MV-4-11 (cell line): Measurements from ENCODE around the gene SLC39A10.
"Not testable (repeated sequence)": the region's sequence is repeated elsewhere in the genome, so short reads cannot be mapped to it uniquely, and the experiment has no call there.

Experiments used
- DNase-seq: peaks from one replicate; lab custom pipeline; 2025; lab: John Stamatoyannopoulos, UW

The SLC39A10 gene

DNA sequence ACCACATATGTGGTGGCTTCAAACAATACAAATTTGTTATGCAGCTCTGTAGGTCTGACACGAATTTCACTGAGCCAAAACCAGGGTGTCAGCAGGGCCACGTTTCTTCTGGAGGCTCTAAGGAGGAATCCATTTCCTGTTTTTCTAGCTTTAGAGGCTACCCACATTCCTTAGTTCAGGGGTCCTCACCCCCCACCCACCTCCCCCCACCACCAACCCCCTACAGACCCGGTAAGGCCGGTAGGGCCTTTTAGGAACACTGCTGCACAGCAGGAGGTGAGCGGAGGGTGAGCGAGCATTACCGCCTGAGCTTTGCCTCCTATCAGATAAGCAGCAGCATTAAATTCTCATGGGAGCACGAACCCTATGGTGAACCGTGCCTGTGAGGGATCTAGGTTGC, 10.6 kb upstream of the SLC39A10 start:
- no peak for DNase-seq

- DNase-seq, result peak; percentile 81
Observed at GRCh38 chr2:195647302-195647701, 9.7 kb upstream of the SLC39A10 start.

DNA sequence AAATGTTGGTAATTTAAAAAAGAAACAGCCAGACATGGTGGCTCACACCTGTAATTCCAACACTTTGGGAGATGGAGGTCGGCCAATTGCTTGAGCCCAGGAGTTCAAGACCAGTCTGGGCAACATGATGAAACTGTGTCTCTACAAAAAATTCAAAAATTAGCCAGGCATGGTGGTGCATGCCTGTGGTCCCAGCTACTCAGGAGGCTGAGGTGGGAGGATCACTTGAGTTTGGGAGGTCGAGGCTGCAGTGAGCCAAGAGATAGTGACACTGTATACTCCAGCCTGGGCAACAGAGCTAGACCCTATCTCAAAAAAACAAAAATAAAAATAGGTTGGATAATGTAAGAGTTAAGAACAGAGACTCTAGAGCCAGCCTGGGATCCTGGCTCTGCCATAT, 8.7 kb upstream of the SLC39A10 start:
- not testable (repeated sequence) for DNase-seq

DNA sequence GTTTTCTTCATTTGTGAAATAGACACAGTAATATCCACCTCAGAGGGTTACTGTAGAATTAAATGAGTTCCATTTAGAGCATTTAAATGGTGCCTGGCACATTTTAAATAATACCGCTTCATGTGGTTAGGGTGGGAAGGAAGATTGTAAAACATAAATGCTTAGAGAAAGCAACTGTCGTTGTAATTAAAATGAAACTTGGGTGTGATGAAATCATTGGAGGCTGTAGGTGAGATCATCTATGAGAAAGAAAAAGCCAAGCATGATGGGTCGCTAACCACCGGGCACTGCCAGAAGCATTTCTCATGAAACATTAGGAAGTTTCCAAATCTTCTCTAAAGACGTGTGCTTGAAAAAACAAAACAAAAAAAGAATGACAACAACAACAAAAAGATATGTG, 8.2 kb upstream of the SLC39A10 start:
- peak; percentile 83 for DNase-seq

GRCh38 chr2:195649629-195650190, 7.3 kb upstream of the SLC39A10 start:
- peak; percentile 37 for DNase-seq

DNA sequence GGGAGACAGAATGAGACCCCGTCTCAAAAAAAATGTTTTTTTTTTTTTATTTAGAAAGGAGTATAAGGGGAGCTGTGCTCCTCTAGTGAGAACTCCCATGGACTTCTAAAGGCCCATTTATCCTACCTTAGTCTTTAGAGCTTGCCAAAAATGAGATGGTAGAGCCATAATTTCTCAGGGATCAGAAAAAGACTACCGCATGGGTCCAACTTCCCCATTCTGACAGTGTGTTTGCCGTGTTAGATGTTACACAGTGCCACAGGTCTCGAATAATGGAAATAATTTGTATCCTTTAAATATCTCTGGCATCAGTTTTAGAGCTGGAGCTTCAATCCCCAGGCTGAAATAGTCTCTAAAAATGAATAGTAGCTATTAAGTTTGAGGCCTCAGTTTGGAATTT, 6.0 kb upstream of the SLC39A10 start:
- peak; percentile 57 for DNase-seq

- no peak for DNase-seq
Observed at GRCh38 chr2:195652911-195653310, 4.1 kb upstream of the SLC39A10 start.

- peak; percentile 65 for DNase-seq
Observed at GRCh38 chr2:195656161-195656858, 716 bp upstream of the SLC39A10 start.

DNA sequence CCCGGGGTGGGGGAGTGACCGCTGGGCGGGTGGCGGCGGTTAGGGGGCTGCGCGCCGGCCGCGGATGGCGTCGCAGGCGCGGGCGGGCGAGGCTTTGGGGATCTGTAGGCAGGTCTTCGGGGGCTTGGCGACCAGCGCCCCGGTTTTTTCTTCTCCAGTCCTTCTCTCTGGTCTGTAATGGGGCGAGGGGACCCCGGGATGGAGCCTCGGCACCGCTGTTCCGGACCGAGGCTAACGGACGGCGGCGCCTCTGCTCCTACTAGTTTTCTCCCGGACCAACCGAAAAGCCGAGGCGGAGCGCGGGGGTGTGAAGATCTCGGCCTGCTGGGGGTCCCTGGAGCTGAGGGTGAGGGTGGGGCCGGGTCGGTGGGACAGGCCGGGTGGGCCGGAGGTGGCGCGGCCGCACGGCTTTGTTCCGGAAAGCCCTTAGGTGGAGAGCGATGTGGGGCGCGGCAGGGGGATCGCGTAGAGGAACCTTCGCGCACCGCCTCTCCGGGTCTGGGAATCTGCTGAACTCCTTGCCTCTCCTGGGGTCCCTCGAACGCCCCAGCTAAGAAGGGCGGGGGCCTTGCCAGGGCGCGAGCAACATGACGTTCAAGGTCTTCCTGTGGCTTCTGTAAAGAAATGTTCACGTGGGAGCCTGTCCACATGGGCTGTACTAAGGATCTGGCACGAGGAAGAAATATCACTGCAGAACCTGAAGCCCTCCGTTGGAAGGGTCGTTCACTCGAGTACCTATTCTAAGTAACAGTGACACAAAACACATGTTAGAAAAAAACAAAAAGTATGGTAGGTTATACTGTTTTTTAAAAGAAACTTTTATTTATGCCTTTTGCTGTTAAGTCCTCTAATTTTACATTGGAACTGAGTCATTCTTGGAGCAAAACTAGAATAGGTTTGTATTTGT, 861 bp downstream of the SLC39A10 start:
- peak; percentile 68 for DNase-seq

DNA sequence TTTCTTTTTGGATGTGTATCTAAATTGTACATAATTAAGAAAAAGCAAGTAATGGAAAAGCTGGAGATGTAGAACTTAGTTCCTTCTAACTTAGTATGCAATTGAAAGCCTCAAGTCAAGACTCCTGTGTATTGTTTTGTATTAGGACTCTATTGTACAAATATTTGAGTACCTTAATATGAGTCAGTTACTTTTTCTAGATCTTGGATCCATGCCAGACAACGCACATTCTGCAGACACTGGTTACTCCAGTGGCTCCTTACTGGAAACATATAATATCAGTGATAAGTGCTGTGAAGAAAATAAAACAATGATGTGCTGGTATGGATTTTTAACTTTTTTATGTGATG, 1.5 kb downstream of the SLC39A10 start:
- DNase-seq, result peak; percentile 35

DNA sequence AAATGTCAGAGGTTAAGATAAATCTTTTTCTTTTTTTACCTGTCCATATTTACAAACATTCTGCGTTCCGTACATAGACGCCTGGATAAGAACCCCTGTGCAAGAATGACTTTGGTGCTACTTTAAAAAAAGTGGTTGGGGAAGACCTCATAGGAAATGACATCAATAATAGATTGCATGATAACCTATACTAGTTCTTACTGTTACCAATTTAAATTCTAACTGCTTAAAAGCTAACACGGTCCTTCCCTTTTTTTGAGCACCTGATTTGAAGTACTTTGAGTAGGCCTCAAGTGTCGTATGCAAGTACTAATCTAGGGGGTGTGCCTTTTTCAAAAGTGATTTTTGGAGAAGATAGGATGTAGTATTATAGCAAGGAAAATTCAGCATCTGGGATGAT, 2.1 kb downstream of the SLC39A10 start:
- DNase-seq, result peak; percentile 46

- DNase-seq, result peak; percentile 61
Observed at GRCh38 chr2:195659982-195660890, 3.2 kb downstream of the SLC39A10 start.

DNA sequence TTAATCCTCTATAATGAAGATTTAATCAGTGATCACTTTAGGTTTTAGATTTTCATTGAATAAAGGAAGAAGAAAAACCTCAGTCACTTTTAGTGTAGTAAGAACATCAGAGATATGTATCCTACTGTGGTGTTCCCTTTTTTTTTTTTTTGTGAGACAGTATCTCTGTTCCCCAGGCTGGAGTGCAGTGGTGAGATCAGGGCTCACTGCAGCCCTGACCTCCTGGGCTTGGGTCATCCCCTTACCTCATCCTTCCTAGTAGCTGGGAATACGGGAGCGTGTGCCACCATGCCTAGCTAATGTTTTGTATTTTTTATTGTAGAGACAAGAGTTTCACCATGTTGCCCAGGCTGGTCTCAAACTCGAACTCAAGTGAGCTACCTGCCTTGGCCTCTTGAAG, 5.1 kb downstream of the SLC39A10 start:
- peak; percentile 39 for DNase-seq

DNA sequence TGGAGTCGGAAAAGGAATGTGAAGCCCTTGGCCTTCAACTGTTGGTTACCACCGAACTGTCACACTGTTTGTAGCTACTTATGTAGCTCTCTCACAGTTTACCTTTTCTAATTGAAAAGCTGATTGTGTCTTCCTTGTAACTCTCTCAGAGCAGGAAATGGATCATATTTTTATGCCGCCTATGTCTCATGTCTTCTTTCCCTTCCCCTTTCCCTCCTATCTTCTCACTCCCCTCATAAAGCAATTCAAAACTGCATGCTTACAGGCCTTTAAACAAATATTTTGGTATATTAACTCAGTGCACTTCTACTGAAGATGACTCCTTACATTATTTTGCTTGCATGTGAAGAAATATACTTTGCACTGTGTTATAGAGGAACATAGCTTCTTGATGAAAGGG, 6.0 kb downstream of the SLC39A10 start:
- DNase-seq, result peak; percentile 57

DNA sequence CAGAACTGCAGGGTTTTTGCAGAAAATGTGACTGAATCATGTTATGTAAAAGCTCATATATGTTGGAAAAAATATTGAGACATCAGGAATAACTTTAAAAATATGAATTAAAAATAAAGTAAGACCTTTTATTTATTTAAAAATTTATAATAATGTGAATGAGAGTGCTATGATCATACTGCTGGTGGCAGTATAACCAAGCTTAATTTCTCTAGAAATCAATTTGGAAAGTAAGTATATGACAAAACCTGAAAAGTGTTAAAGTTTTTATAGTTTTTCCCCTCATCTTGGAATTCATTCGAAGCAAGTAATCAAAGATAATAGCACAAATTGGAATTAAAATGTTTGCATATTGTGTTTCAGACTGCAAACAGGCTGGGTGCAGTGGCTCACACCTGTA, 7.5 kb downstream of the SLC39A10 start:
- DNase-seq, result no peak

- DNase-seq, result not testable (repeated sequence)
Observed at GRCh38 chr2:195665153-195665552, 8.1 kb downstream of the SLC39A10 start.

GRCh38 chr2:195666113-195666712, 9.2 kb downstream of the SLC39A10 start:
- DNase-seq, result peak; percentile 36

DNA sequence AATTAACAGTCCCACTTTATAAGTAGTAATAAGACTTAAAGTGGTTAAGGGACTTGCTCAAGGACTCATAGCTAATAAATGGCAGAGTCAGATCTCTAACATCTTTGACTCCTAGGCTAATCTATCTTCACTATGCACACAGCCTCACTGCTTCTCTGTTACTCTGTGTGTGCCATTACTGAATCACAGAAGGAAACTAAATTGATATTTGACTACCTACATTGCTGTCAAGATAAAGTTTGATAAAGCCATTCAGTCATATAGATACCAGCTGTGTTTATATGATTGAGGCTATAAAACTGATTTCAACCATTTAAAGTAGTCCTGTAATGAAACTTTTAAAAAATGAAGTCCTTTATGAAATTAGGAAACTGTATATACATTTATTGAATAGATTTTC, 10.9 kb downstream of the SLC39A10 start:
- DNase-seq, result no peak

DNA sequence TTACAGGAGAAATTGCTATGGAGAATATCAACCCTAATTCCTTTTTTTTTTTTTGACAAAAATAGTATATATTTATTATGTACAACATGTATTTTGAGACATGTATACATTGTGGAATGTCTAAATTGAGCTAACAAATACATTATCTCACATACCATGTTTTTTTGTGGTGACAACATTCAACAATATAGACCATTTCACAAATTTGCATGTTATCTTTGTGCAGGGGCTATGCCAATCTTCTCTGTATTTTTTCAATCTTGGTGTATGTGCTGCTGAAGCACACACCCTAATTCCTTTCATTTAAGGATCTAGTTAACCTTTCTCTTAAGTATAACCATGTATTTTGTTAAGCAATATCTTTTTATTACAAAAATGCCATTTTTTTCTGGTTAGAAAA, 13.2 kb downstream of the SLC39A10 start:
- no peak for DNase-seq

DNA sequence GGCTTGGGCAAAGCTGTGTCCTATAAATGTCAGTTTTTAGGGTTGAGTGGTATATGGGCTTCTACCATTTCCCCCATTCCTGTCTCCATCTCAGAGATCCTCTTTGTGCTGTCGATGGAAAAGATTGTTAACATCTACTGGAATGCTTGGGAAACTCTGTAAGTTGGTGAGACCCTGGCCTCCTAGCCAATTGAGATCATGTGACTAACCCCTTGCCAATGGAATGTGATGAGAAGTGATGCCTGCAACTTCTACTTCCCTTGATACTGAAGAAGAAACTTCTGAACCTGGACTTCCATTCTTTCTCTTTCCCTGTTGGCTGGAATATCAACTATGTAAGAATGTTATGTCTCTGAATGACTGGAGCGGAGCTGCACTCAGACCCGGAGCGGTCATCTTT, 14.5 kb downstream of the SLC39A10 start:
- no peak for DNase-seq

- no peak for DNase-seq
Observed at GRCh38 chr2:195672674-195673073, 15.6 kb downstream of the SLC39A10 start.
